GM18499 (cell line): ENCODE results near the gene DNAJC3.
"Not testable (repeated sequence)": the region's sequence is repeated elsewhere in the genome, so short reads cannot be mapped to it uniquely, and the experiment has no call there.

Experiments used
- ATAC-seq: cut with Tn5 transposase; IDR thresholded peaks from one replicate; pipeline ENCODE4 v1.9.1; 2021; ENCODE audit warnings: moderate number of reproducible peaks; ENCODE audit not compliant: insufficient read depth, unreplicated experiment

Gene DNAJC3

DNA sequence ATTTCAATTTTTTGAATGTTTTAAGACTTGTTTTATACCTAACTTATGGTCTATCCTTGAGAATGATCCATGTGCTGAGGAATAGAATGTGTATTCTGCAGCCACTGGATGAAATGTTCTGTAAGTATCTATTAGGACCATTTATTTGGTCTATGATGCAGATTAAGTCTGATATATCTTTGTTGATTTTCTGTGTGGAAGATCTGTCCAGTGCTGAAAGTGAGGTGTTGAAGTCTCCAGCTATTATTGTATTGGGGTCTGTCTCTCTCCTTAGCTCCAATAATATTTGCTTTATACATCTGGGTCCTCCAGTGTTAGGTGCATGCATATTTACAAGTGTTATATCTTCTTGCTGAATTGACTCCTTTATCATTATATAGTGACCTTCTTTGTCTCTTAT, 9.7 kb upstream of the DNAJC3 start:
- not testable (repeated sequence) for ATAC-seq

DNA sequence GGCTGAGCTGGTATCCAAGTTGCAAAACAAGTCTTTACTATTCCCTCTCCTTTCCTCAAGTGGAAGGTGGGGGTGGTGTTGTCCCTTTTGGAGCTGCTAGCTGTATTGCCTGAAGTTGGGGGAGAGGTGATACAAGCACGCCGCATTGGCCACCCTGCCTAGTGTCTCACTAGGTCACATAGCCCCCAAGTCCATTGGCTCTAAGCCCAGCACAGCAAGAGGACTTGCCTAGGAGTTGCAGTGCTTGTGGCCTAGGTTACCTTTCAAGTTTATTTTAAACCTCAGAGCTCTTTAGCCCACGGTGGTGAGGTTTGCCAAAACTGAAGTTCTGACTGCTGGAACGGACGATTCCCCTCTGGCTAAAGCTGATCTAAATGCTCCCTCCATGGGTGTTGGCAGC, 5.3 kb upstream of the DNAJC3 start:
- no peak for ATAC-seq

DNA sequence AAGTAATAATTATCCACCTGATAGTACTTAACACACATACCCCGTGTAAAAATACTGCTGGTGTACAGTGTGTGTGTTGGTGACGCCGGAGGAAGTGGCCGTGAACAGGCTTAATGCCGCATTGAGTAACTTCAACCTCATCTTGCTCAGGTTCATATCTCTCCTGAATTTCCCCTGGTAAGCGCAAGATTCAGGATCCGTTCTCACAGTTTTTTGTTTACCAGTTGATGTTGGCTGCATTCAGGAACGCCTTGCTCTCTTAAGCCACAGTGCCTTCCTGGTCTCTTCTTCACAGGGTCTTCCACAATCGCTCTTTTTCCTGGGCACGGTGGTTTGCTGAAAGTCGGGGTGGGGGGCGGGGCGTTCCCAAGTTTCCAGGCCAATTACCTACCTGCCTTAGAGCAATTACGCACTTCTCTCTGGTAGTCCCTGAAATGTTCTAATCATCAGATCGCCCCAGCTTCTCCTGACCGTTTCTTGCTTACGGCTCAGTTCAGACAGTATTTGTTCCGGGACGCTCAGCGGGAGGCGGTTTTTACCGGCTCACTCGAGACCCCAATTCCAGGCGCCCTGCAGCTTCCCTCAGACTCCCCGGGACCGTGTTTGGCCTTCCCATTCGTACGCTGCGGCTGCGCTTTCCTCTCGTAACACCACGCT, 706 bp upstream of the DNAJC3 start:
- no peak for ATAC-seq

DNA sequence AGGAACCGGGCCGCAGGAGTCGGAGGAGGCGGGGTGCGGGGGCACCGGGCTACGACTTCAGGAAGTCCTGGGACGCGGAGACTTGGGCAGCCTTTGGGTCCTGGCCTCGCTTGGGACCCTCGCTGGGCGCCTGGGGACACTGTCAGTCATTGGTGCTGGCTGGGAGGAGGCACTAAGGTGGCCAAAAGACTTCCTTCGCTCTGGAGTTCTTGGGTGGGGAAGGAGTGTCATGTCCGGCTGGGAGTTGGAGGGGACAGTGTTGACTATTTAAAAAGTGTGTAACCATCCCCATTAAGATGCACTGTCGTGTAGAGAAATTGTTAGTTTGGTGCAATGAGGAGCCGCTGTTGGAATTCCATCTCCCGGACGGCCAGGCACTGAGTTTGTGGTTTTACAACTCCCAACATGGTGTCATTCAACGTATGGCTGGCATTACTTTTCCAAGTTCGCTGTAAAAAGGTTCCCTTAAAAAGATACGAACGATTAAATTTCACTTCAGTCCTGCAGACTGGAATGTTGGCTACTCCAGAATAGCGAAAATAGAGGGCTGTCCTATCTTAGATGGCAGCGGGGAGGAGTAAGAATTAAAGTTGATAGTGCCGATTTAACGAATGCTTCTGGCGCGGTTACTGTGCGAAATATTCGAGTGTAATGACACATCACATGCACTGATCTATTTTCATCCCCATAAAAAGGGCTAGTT, 776 bp downstream of the DNAJC3 start:
- peak; percentile 1 for ATAC-seq

DNA sequence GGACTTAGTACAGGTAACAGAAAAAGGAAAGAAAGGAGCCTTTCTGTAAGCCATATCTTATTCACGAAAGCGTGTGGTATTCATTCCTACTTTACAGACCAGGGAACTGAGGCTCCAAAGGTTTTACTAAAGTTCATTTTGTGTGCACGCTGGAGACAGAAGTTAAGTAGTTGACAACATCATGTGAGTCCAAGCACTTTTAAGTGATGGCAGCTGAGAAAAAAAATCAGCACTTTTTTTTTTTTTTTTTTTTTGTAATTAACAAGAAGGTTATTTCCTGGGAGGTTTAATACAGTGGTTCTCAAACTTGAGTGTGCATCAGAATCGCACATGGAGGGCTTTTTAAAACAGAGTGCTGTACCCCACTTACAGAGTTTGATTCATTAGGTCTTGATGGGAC, 2.0 kb downstream of the DNAJC3 start:
- no peak for ATAC-seq

DNA sequence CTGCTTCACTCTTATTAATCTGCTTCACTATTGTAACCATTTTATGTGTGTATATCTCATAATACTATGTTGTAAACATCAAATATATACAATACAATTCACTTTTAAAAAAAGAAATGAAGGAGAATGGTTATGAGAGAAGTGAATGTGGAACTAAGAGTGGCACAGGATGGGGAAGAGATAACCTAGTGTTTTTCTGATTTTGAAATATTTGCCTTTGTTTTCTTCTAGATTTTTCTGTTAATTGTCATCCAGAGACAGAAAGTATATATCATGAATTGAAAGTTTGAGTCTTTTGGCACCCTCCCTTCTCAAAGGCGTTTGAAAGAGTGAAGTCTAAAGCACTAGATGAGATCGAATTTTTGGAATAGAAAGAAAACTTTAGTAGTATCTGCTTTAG, 2.8 kb downstream of the DNAJC3 start:
- no peak for ATAC-seq

DNA sequence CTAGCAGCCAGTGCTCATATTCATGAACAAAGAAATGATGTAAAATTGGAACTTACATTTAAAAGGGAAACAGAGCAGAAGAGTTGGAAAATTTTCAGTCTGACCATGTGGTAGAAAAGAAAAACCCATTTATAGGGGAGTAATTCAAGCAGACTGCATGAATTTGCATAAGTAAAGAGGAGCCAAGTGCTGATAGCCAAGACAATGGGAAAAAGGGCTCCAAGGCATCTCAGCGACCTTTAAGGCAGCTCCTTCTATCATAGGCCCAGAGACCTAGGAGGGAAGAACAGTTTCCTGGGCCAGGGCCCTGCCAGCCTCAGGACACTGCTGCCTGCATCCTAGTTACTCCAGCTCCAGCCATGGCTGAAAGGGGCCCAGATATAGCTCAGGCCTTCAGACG, 7.5 kb downstream of the DNAJC3 start:
- ATAC-seq = no peak

DNA sequence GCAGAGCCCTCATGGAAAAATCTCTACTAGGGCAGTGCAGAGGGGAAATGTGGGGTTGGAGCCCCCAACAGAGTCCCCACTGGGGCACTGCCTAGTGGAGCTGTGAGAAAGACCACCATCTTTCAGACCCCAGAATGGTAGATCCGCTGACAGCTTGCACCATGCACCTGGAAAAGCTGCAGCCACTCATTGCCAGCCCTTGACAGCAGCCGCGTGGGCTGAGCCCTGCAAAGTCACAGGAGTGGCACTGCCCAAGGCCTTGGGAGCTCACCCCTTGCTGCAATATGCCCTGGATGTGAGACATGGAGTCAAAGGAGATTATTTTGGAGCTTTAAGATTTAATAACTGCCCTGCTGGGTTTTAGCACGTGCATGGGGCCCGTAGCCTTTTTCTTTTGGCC, 8.0 kb downstream of the DNAJC3 start:
- ATAC-seq = not testable (repeated sequence)

DNA sequence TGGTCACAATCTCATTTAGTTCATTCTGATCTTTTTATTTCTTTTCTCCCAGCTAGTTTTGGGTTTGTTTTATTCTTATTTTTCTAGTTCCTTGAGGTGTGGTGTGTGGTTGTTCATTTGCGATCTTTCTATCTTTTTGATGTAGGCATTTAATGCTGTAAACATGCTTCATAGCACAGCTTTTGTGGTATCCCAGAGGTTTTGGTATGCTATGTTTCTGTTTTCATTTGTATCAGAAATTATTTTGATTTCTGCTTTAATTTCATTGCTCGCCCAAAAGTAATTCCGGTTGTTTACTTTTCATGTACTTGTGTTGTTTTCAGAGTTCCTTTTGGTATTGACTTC, 12.6 kb downstream of the DNAJC3 start:
- no peak for ATAC-seq

DNA sequence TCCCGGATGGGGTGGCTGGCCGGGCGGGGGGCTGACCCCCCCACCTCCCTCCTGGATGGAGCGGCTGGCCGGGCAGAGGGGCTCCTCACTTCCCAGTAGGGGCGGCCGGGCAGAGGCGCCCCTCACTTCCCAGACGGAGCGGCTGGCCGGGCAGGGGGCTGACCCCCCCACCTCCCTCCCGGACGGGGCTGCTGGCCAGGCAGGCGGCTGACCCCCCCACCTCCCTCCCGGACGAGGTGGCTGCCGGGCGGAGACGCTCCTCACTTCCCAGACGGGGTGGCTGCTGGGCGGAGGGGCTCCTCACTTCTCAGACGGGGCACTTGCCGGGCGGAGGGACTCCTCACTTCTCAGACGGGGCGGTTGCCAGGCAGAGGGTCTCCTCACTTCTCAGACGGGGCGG, 14.0 kb downstream of the DNAJC3 start:
- not testable (repeated sequence) for ATAC-seq

DNA sequence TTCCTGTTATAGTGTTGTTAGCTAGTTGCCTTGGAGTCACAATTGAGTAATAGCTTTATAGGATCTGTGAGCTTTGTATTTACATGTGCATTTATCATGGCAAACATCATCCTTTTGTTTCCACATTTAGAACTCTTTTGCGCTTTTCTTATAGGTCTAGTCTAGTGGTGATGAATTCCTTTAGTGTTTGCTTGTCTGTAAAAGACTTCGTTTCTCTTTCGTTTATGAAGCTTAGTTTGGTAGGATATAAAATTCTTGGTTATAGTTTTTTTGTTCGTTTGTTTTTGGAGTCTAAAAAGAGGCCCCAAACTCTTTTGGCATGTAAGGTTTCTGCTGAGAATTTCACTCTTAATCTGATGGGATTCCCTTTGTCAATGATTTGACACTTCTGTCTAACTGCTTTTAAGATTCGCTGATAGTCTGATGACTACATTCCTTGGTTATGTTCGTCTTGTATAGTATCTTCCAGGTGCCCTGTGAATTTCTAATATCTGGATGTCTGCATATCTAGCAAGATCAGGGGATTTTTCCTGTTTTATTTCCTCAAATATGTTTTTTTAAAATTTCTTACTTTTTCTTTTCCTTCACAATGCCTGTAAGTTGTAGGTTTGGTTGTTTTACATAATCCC, 20.2 kb downstream of the DNAJC3 start:
- ATAC-seq = no peak

DNA sequence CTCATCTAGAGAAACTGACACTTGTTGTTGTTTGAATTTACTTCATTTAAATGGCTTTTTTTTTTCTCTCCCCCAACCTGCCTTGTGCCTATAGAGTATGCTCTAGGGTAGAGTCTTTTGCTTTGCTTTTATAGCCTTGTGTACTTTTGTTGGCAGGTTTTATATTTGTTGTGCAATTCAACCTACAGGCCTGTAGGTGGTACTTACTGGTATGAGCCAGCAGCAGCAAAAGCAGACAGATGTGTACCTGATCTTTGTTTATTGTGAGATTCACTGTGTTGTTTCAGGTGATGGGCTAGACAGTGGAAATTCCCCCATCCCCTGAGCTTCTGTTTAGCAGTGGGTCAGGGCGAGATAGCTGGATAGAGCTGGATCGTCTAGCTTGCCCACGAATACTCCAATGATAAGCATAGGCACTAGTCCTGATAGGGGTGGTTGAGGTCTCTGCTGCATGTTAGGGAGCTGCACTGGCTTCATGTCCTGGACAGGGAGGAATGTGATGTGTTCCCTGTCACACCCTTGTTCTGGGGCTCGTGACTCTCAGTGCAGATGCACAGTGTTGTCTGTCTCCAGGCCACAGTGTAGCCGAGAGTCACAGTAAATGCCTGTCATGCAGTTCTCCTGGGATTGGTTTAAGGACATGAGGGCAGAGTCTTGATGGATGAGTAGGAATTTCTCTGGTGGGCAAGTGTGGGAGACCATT, 21.3 kb downstream of the DNAJC3 start:
- no peak for ATAC-seq

DNA sequence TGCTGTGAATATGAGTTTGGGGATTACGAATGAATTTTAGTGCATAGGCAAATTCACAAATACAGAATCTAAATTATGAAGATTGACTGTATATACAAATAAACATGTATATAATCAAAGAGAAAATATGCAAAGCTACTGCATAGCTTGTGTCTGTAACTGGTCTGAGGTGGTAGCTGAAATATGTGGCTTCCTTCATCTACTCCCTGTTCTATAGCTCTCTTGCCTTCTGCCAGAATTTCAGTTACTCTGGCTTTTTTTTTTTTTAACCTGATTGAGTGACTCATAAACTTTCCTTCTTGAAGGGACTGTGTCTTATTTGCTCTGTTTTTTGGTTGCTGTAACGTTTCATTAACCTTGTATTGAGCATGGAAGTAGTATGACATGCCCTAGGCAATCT, 26.6 kb downstream of the DNAJC3 start:
- no peak for ATAC-seq

DNA sequence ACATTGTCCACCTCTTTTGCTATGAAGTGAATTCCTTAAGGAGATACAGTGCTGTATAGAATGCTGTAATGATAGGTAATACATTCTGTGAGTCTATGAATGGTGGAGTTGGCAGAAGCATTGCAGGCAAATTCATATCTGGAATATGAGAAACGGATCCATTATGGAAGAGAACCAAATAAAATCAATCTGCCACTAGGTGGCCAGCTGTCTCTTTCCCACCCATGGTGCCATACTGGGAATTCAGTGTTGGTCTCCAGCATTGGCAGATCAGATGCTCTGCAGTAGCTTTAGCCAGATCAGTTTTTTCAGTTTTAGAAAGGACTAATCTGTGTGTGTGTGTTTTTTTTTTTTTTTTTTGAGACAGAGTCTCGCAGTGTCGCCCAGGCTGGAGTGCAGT, 27.6 kb downstream of the DNAJC3 start:
- ATAC-seq = no peak

DNA sequence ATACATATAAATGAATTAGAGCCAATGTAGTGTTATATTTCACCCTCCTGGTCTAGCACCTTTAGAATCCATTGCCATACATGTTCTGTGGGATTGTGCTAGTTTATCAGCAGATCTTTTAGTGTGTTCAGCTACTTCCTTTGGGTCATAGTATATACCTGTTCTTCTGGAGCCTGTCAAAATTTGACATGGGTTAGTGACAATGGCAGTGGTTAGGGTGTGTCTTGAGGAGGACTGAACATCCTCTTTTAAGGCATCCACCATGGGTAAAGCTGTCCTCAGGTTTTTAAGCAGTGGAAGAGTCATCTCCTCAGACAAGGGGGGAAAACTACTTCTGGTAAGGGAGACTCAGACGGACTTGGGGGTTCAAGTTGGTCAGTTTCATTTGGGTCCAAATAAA, 29.4 kb downstream of the DNAJC3 start:
- ATAC-seq = no peak

DNA sequence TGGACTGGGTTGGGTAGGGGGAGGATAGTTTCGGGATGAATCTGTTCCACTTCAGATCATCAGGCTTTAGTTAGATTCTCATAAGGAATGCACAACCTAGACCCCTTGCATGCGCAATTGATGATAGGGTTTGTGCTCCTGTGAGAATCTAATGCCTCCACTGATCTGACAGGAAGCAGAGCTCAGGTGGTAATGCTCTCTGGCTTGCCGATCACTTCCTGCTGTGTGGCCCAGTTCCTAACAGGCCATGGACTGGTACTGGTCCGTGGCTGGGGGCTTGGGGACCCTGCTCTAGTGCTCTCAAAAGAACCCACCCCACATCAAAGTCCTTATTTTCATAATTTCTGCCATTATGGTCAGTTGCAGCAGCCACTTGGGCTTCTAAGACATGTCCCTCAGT, 30.1 kb downstream of the DNAJC3 start:
- ATAC-seq = no peak

DNA sequence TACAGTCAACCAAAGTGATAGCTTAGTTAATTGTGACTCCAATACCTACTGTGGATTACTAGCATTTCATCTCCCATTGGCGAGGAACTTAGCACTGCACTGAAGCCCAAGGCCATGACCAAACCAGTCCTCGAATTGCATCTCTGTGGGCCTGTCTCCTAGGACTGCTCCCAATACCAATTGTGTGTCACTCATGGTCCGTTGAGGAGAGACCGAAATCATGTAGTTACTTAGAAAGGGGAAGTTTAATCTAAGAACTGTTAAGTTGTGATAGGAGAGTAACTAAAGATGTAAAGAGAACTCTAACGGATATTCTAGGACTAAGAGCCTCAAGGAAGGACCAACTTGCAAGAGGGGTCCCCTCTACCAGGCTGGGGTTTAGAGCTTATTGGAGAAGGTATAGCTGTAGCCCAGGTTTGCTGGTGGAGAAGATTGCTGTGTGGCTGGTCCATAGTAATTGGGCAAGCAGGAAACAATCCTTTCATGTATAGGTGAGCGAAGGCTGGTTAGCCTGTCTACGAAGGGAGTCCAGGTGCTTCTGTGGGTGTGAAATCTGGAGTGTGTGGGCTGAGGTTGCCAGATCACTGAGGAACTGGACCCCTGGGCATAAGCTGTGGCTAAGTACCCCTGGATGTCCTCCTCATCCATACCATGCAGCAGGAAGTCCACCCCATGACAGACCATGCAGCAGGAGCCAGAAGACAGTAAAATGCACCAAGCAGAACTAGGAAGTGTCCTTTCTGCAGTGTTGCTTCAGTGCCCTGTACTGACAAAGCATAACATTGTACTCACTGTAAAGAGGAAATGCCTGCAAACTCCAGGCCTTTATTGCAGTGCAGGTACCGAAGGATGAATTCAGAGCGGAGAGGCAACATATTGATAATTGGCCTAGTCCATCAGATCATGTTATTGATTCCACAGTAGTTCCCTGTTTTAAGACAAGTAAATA, 30.8 kb downstream of the DNAJC3 start:
- no peak for ATAC-seq

DNA sequence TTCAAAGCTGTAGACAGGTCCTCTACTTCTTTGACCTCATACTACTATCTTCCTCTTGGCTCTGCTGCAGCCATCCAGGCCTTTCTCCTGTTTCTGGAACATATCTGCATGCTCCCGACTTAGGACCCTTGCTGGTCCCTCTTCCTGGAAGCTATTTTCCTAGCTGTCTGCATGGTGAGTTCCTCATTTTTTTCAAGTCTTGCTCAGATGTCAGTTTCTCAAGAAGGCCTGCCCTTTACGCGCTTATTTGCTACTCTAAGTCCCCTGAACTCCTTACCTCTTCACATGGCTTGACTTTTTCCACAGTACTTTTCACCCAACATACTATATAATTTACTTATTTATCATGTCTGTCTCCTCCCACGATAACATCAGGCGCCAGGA, 31.4 kb downstream of the DNAJC3 start:
- no peak for ATAC-seq

DNA sequence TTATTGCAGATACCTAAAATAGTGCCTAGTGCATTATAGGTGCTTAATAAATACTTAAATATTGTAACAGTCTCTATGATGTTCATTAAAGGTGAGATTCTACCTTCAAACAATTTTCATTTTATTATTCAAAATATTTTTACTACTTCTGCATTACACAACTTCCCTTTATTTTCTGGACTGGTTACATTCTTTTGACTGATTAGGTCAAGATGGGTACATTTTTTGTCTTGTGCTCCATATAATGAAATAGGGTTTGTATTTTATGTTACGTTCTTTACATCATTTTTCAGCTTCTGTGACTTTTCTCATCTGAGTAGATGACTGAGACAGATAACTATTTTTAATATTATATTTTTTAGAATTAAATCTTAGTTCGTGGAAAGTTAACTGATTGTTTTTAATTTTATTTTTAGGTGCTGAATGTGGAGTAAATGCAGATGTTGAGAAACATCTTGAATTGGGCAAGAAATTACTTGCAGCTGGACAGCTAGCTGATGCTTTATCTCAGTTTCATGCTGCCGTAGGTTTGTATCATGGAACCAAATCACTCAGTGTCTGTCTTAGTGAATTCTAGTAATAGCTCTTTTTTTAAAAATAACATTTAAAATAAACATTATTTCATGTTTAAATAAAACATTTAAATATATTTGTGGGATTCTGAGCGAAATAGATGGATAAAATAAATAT, 32.0 kb downstream of the DNAJC3 start:
- ATAC-seq = no peak

DNA sequence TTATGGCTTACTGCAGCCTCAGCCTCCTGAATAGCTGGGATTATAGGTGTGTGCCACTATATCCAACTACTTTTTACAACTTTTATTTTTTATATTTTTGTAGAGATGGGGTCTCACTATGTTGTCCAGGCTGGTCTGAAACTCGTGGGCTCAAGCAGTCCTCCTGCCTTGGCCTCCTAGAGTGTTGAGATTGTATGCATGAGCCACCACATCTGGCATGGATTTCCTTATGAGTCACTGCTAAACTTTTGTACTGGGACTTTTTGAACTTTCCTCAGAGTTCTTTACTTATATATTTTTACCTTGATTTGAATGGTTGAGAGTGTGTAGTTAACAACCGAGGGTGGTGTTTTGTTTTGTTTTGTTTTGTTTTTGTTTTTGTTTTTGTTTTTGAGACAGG, 33.4 kb downstream of the DNAJC3 start:
- ATAC-seq = no peak
